CD1c-positive myeloid dendritic cell (primary cell): ENCODE measurements around the gene BACE1-AS.
"Not testable (repeated sequence)": the region's sequence is repeated elsewhere in the genome, so short reads cannot be mapped to it uniquely, and the experiment has no call there.

Experiments
- DNase-seq: peaks from one replicate; pipeline ENCODE4 v3.0.0-alpha.2; 2016; ENCODE audit errors: extremely low spot score

Gene BACE1-AS

DNA sequence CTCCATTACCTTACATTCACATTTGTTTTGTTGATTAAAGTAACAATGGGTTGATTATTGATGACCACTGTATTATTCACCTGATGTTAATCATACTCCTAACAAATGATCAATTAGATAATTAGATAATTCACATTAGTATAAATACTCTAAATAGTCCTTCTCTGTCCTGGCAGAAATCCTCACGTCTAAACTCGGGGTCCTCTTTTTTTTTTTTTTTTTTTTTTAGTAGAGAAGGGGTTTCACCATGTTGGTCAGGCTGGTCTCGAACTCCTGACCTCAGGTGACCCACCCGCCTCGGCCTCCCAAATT lies 36.1 kb downstream of the BACE1-AS start:
- not testable (repeated sequence) for DNase-seq

DNA sequence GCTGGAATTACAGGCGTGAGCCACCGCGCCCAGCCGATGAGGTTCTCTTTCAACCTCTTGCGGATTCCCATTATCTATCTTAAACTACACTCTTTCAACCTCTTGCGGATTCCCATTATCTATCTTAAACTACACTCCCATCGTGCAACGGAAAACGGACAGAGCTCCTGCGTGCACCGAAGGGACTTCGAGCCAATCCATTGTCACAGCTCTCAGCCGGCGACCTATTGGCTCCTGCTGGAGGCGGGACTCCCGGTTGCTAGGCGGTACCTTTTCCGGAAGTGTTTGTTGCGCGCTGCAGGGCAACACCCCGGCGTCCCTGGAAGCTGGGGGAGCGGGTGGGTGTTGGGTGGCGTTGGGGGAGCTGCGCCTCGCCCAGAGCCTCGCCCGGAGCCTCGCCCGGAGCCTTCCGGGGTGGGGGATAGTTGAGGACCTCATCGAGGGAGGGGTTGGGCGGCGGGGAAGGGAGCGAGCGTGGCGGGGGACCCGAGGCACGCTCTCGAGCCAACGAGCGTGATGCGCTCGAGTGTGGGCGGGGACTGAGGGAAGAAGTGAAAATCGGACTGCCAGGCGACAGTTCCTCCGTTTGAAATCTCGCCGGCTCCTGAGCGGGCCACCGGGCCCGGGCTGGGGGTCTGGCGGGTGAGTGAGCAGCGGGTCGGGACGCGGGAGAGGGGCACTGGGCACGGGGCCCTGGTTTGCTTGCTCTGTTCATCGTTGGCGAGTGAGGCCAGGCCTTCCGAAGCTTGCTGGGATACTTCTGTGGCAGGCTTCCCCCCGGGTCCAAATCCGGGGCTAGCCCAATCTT lies 36.6 kb downstream of the BACE1-AS start, which contains the start of gene CEP164:
Gene CEP164 (plus strand): TSS at position 288 of the 808 bp plus-strand sequence. CDS start 10,733 bp downstream, outside the sequence.
- peak; percentile 97 for DNase-seq

DNA sequence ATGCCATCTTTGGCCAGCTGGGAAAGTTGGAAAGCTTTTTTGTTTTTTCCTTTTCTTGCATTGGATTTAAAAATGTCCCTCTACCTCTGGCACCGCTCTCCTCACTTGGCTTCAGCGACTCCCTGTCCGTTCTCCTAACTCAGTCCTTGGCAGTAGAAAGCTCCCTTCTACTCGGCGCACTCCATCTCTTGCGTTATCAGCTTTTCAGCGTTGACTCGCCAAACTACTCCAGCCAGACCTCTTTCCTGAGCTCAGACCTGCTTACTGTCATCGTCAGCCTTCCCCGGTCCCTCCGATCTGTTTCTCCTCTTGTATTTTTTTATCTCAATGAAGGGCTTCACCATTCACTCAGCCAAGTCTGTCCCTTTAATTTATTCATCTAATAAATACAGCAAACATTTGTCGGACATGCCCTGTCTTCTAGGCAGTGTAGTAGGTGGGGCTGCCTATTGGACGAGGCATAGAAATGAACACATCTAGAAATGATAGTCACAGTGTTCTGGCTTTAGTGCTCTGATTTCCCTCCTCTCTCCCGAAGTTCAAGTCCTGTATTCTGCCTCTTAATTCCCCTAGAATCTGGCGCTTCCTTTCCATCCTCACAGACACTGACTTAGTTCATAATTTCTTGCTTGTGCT lies 37.3 kb downstream of the BACE1-AS start:
- no peak for DNase-seq

DNA sequence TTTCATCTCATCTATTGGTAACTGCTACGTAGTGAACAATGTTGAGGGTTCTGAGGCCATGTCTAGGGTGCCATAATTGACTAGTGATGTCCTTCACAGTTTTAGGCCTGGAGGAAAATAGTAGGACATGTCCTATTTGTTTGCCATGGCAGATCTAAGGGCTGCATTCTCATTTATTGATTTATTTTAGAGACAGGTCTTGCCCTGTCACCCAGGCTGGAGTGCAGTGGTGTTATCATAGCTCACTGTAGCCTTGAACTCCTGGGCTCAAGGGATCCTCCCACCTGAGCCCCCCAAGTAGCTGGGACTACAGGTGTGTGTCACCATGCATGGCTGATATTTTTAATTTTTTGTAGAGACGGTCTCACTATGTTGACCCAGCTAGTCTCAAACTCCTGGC lies 41.7 kb downstream of the BACE1-AS start:
- no peak for DNase-seq

DNA sequence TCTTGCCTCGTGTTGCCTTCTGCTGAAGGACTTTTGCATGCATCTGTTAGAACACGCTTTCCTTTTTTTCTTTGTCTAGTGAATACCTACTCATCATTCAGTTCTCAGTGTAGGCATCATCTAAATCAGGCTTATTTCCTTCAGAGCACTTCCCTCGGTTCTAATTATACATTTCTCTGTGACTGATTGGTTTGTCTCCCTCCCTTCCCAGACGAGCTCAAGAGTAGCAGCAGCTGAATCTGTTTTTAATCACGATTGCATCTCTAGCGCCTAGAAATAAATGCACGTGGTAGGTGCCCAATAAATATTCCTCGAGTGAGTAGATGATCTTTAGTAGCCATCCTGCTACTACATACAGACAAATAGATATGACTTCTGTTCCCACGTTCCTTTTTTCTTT lies 42.8 kb downstream of the BACE1-AS start:
- DNase-seq, result no peak

DNA sequence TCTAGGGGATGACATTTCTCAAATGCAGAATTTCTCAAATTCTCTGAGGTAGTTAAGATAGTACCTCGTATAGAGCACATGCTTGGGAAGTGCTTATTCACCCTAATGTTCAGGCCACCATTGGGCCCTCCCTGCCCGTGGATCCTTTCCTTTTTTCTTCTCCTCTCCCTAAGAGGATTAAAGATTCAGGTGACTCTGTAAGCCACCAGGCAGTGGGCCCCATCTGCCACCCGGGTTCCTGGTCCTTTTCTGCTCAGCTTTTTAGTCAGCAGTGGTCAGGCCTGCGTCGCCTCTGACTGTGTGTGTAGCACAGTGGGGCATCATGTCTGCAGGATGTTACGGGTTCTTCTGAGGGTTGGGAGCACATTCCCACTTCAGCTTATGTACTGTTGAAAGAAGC lies 43.8 kb downstream of the BACE1-AS start:
- DNase-seq, result no peak

DNA sequence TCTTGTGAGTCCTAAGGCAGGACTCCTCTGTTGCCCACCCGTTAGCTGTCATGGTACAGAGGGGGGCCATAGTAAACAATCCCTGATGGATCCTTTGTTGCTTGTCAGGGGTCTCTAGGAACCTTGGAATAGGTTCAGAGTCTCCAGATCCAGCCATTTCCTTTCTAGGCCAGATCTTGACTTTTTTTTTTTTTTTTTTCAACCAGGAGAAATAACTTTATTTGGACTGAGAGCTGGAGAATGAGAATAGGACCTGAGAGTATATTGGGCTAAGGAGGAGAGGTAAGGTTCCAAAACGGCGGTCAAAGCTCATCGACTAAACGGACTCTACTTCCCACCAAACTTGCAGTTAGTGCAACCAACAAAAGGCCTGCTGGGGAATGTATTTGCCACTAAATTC lies 44.3 kb downstream of the BACE1-AS start:
- DNase-seq, result no peak

DNA sequence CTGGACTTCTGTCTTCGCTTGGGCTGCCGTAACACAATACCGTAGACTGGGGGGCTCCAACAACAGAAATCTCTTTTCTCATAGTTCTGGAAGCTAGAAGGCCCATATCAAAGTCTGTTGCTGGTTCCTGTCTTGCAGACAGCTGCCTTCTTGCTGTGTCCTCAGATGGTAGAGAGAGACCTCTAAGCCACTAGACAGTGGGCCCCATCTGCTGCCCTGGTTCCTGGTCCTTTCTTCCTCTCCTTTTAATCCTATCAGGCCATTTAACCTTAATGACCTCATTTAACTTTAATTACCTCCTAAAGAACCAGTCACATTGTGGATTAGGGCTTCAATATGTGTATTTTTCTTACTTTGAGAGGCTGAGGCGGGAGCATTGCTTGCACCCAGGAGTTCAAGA lies 45.9 kb downstream of the BACE1-AS start:
- no peak for DNase-seq
